Mammary epithelial cell (primary cell): ENCODE data around the gene MAPKAPK2.

Experiments
- CTCF ChIP-seq, 2 donors: IDR thresholded peaks in 1 of 2; conservative IDR thresholded peaks in 1 of 2; 2 replicates each; pipeline ENCODE4 v1.5.1; 2011 to 2012; ENCODE audit warnings: inconsistent platforms in 2 of 2, low read length in 2 of 2, mild to moderate bottlenecking in 2 of 2, control low read depth in 1 of 2, low read depth in 1 of 2; ENCODE audit not compliant: insufficient read depth in 1 of 2; ENCODE audit errors: extremely low read depth in 1 of 2
- EZH2 ChIP-seq: IDR thresholded peaks from 2 replicates; pipeline ENCODE4 v1.6.1; 2012; ENCODE audit warnings: low read length, inconsistent platforms, borderline replicate concordance

GRCh38 chr1:206725109-206725963, 40.6 kb downstream of the MAPKAPK2 start:
- TF ChIP-seq CTCF (conservative IDR thresholded peaks at IDR 0.05 in 1 of 2, IDR thresholded peaks at IDR 0.05 in 1 of 2; ENCODE audit: extremely low read depth in 1 of 2, insufficient read depth in 1 of 2, low read depth in 1 of 2, low read length in 2 of 2) (peak; percentile 62 to 68), EZH2 (no peak)
